ENCODE measurements around the gene DCN.

DNA sequence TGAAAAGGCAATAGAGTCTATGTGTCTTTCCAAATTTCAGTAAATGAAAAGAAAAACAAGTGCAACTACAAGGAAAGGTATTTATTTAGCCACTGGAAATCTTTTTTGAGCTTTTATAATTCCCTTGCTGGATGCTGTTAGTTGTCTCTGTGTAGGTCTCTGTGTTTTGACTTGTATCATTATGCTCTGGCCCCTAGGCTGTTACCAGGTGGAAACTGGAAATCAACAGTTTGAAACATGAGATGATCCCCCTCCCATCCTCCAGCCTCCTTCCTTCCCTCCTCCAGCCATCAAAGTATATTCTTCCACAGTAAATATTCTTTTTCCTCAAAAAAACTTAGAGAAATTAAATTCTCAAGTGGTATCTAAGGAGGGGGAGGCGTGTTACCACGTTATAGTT lies 934 bp upstream of the DCN start:
- TF ChIP-seq POLR2A (IDR thresholded peaks at IDR 0.05; ENCODE audit: low read length) = no peak
- TF ChIP-seq GATA1 (IDR thresholded peaks at IDR 0.05; ENCODE audit: low read depth, low read length) = no peak
